Ovary (tissue), 3 donors: Measurements from ENCODE around the gene COL6A2.

Experiments used
- EP300 ChIP-seq: sonication (generic); formaldehyde crosslinking; IDR thresholded peaks from one replicate; pipeline ENCODE4 v1.6.1; 2017; ENCODE audit warnings: antibody characterized with exemption
- POLR2A ChIP-seq: fragments of 450-650 bp; IDR thresholded peaks from one replicate; pipeline ENCODE4 v1.6.1; 2017; ENCODE audit warnings: antibody characterized with exemption, mild to moderate bottlenecking, moderate library complexity
- TF ChIP-seq, protein P1 (sequence below), 3 donors: fragments of 450-650 bp in 2 of 3; fragments of 200-600 bp in 1 of 3; IDR thresholded peaks; one replicate each; pipeline versions ENCODE4 v1.5.1 to v1.8.0; 2016 to 2022; ENCODE audit warnings: antibody characterized with exemption in 3 of 3, mild to moderate bottlenecking in 1 of 3
- donor health status: DM: no; HTN: no; CAD: no.

DNA sequence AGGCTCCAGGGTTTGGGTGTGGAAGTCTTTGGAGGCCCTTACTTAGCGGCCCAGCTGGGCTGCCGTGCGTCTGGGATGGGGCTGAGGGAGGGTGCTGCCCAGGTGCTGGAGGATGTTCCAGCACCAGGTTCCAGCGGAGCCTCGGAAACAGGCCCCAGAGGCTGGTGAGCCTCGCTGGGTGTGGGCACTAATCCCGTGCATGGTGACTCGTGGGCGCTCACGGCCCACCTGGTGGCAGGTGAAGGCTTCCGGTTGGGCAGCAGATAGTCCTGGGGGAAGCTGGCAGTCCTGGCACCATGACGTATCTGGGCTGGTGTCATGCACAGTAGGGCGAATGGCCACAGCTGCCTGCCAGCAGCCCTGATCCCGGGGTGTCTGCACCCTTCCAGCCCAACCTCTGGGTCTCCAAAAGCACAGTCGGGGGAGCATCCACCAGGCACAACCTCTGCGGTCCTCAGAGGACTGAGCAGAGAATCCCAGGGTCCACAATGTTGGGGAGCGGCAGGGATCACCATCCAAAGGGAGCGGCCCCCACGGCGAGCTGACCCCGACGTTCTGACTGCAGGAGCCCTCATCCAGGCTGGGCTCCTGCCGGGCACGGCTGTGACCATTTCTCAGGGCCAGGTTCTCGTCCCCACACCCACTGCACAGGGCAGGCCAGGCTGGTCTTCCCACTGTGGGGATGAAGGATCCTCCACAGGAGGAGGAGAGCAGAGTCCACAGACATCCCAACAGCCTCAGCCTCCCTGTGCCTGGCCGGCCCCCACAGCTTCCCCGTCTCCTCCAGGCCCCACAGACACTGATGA is 32.1 kb downstream of the COL6A2 start:
- TF ChIP-seq, protein P1, sequence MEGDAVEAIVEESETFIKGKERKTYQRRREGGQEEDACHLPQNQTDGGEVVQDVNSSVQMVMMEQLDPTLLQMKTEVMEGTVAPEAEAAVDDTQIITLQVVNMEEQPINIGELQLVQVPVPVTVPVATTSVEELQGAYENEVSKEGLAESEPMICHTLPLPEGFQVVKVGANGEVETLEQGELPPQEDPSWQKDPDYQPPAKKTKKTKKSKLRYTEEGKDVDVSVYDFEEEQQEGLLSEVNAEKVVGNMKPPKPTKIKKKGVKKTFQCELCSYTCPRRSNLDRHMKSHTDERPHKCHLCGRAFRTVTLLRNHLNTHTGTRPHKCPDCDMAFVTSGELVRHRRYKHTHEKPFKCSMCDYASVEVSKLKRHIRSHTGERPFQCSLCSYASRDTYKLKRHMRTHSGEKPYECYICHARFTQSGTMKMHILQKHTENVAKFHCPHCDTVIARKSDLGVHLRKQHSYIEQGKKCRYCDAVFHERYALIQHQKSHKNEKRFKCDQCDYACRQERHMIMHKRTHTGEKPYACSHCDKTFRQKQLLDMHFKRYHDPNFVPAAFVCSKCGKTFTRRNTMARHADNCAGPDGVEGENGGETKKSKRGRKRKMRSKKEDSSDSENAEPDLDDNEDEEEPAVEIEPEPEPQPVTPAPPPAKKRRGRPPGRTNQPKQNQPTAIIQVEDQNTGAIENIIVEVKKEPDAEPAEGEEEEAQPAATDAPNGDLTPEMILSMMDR (IDR thresholded peaks at IDR 0.05): no peak
- TF ChIP-seq POLR2A (no peak), EP300 (no peak)
